AG04449 (cell line): ENCODE data around the gene CTSD.

ENCODE experiments used
- CTCF ChIA-PET: fragments of 350-600 bp; formaldehyde crosslinking; extraction: SDS; loops from one replicate; lab custom pipeline; 2021; ENCODE audit warnings: antibody characterized with exemption; lab: Yijun Ruan, JAX
- POLR2A ChIA-PET: fragments of 400-600, 350-600 bp; formaldehyde crosslinking; extraction: SDS; loops from one replicate; lab custom pipeline; 2020; ENCODE audit warnings: antibody characterized with exemption, inconsistent platforms; lab: Yijun Ruan, JAX
- DNase-seq: peaks from one replicate; pipeline ENCODE4 v3.0.0-alpha.2; 2010; ENCODE audit warnings: low read depth, low spot score
- H3K4me3 ChIP-seq: 2 replicates; pipeline ENCODE4 v1.5.1; 2011; ENCODE audit warnings: low read depth, mild to moderate bottlenecking, control low read depth, low read length
- CTCF ChIP-seq: IDR thresholded peaks from one replicate; pipeline ENCODE4 v1.5.1; 2011; ENCODE audit warnings: mild to moderate bottlenecking, moderate library complexity, low read length, control low read depth, inconsistent platforms; ENCODE audit not compliant: insufficient read depth; ENCODE audit errors: missing control alignments

CTSD gene

DNA sequence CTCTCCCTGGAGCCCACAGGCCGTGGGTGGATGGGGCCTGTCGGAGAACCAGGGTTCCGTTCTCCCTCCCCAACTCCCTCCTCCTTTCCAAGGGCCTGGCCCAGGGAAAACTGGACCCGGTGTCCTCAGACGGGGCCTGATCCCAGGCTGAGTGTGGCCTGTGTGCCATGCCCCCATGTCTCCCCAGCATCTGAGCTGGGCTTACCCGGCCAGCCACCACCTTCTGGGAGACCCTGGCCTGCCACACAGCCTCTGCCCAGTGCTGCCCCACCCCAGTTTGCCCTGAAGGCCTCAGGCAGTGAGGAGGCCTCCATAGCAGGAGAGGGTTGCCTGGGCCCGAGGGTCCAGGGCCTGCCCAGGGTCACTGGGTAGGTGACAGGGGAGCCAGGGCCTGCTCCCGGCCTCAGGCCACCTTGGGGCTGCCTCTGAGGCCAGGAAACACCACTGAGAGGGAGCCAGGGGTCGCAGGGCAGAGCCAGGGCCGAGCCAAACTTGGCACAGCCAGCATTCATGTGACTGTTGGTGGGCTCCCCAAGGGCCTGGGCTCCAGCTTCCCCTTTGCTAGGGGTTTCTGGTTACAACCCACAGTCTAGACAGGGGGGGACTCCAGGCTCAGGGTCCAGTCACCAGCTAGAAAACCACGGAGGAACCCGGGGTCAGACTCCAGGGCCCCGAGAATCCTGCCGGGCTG is 12.7 kb downstream of the CTSD start:
- H3K4me3 ChIP-seq: no peak overlapping the region
- ChIA-PET CTCF (interaction anchor here (1.1 to 1.4 kb wide), 2 partner anchors 9 to 57 kb away, joined by 4 read pairs; no protein-coding TSS in a partner anchor), POLR2A (no interaction called here)
- no peak for TF ChIP-seq CTCF
- no peak for DNase-seq

- peak within 1 kb of the TSS; percentile 20; the same call in 1 of the 2 replicates for H3K4me3 ChIP-seq
- no peak for DNase-seq
- CTCF ChIA-PET: interaction anchor here (1.2 to 1.6 kb wide), 4 partner anchors 9 to 402 kb away, joined by 3 to 7 read pairs (median 5); no protein-coding TSS in a partner anchor
- TF ChIP-seq CTCF: no peak
- POLR2A ChIA-PET: interaction anchor here (1.0 to 1.3 kb wide), 2 partner anchors 12 to 32 kb away, joined by 3 to 4 read pairs; no protein-coding TSS in a partner anchor
Observed at GRCh38 chr11:1750481-1750839, 13.3 kb downstream of the CTSD start, which contains the start of gene IFITM10. Gene IFITM10 (minus strand): TSS chr11:1750595. CDS start chr11:1750442, 153 bp downstream.

DNA sequence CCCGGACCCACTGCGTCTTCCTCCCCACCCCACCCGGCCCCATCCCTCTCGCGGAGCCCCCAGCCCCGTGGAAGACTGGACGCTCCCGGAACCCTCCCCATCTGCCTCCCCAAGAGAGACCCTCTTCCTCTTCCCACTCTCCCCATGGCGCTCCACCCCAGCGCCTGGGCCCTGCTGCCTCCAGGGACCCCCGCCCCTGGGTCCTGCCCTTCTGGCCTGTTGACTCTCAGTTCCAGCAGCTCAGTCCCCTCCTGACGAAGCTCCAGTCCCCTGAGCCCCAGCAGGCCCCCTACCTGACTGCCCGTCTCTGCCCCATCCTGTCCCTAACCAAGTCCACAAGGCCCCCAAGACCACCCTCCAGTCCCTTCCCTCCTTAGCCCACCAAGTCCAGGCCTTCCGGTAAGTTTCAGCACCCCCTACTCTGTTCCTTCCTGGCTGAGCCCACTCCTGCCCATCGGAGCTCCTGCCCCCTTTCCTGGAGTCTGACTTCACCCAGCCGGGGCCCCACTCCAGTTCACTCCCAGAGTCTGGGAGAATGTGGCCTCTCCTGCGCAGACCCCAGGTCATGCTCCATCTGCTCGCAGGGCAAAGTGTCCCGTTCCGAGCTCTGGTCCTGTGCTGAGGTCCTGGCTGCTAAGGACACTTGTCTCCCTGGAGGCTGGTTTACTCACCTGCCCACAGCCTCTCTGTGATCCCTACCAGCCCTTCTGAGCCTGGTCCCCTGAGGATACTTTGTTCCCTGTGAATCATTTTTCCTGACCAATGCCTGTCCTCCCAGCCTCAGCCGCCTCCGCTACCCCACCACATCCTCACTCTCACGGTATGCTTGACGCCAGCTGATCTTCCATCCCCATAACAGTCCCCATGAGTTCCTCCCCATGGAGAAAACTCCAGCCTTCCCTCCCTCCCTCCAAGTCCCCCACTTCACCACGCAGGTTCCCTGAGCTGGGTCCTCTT is 14.1 kb downstream of the CTSD start:
- DNase-seq: peak; percentile 60
- POLR2A ChIA-PET: interaction anchor here (0.7 to 1.3 kb wide), 4 partner anchors 10 to 33 kb away, joined by 3 to 4 read pairs (median 3); partner anchors contain the start of gene CTSD
- CTCF ChIA-PET: interaction anchor here (1.2 to 1.6 kb wide), 4 partner anchors 10 to 402 kb away, joined by 3 to 7 read pairs (median 5); no protein-coding TSS in a partner anchor
- H3K4me3 ChIP-seq: peak overlapping the region; percentile 32
- TF ChIP-seq CTCF: no peak

GRCh38 chr11:1748636-1749394 is 14.9 kb downstream of the CTSD start:
- ChIA-PET POLR2A (interaction anchor here (1.1 kb wide), 1 partner anchor 15 kb away, joined by 3 read pairs; the partner anchor contains the start of gene CTSD), CTCF (interaction anchor here (1.4 to 1.6 kb wide), 2 partner anchors 54 to 84 kb away, joined by 6 to 7 read pairs; no protein-coding TSS in a partner anchor)
- H3K4me3 ChIP-seq: peak overlapping the region; percentile 32
- no peak for DNase-seq
- no peak for TF ChIP-seq CTCF

- ChIA-PET POLR2A (no interaction called here), CTCF (no interaction called here)
- TF ChIP-seq CTCF: no peak
- H3K4me3 ChIP-seq: peak overlapping the region; percentile 27
- DNase-seq: no peak
Observed at GRCh38 chr11:1747753-1748635, 15.7 kb downstream of the CTSD start.
